Measurements from ENCODE around the gene ABCC10. TPM values are rescaled to one million over a fixed set of nuclear protein-coding genes. Genes with fewer than 3 reads are reported as not detected.

ABCC10 gene
- total RNA-seq, 2 experiments from 2014 or later, result 35.7 to 38.5 TPM

GRCh38 chr6:43399932-43400487 lies 27.3 kb upstream of the ABCC10 start:
- DNase-seq (no peak), ATAC-seq (ENCODE audit: poor library complexity) (no peak)
- Mint-ChIP-seq H3K27me3 (peaks cover 6% of the 10 kb centered on the region), H3K9me3 (no peaks in the 10 kb centered on the region), H3K4me3 (no peak overlapping the region), H3K36me3 (ENCODE audit: low read depth) (no peaks in the 10 kb centered on the region), H3K27ac (no peak overlapping the region), H3K4me1 (ENCODE audit: low read depth) (peaks cover 4% of the 10 kb centered on the region)
- intact Hi-C loops (cut with DNase I, micrococcal nuclease), result loop anchor here in 1 of 2 experiments (2.0 to 5.0 kb wide), 2 partner anchors 91 to 498 kb away; partner anchors contain the start of gene CRIP3
- H3K36me3 ChIP-seq (ENCODE audit: insufficient read depth, low read length), result no peaks in the 10 kb centered on the region
- no peak overlapping the region for H3K27ac ChIP-seq (ENCODE audit: low read depth in 1 of 2, low read length in 2 of 2)
- peaks cover 0 to 2% of the 10 kb centered on the region in 2 experiments for H3K27me3 ChIP-seq (ENCODE audit: control insufficient read depth in 1 of 2, insufficient read depth in 2 of 2, low read length in 2 of 2)
- H3K4me3 ChIP-seq (ENCODE audit: low read length), result no peak overlapping the region
- no peaks in the 10 kb centered on the region for H3K4me1 ChIP-seq (ENCODE audit: insufficient read depth, low read length)
- POLR2A ChIA-PET, result no interaction called here
- no peaks in the 10 kb centered on the region for H3K9me3 ChIP-seq (ENCODE audit: control insufficient read depth in 1 of 2, insufficient read depth in 1 of 2, low read length in 2 of 2)
- TF ChIP-seq, protein P1, sequence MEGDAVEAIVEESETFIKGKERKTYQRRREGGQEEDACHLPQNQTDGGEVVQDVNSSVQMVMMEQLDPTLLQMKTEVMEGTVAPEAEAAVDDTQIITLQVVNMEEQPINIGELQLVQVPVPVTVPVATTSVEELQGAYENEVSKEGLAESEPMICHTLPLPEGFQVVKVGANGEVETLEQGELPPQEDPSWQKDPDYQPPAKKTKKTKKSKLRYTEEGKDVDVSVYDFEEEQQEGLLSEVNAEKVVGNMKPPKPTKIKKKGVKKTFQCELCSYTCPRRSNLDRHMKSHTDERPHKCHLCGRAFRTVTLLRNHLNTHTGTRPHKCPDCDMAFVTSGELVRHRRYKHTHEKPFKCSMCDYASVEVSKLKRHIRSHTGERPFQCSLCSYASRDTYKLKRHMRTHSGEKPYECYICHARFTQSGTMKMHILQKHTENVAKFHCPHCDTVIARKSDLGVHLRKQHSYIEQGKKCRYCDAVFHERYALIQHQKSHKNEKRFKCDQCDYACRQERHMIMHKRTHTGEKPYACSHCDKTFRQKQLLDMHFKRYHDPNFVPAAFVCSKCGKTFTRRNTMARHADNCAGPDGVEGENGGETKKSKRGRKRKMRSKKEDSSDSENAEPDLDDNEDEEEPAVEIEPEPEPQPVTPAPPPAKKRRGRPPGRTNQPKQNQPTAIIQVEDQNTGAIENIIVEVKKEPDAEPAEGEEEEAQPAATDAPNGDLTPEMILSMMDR (IDR thresholded peaks at IDR 0.05), result no peak
- CTCF ChIA-PET, result no interaction called here

- ChIA-PET CTCF (no interaction called here), POLR2A (no interaction called here)
- Histone ChIP-seq H3K27ac (ENCODE audit: low read depth in 1 of 2, low read length in 2 of 2) (no peak overlapping the region), H3K9me3 (ENCODE audit: control insufficient read depth in 1 of 2, insufficient read depth in 1 of 2, low read length in 2 of 2) (no peaks in the 10 kb centered on the region), H3K4me1 (ENCODE audit: insufficient read depth, low read length) (no peaks in the 10 kb centered on the region), H3K27me3 (ENCODE audit: control insufficient read depth in 1 of 2, insufficient read depth in 2 of 2, low read length in 2 of 2) (peaks cover 0 to 2% of the 10 kb centered on the region in 2 experiments), H3K4me3 (ENCODE audit: low read length) (no peak overlapping the region), H3K36me3 (ENCODE audit: insufficient read depth, low read length) (no peaks in the 10 kb centered on the region)
- TF ChIP-seq, protein P1 (IDR thresholded peaks at IDR 0.05), result no peak
- DNase-seq, result no peak
- ATAC-seq (ENCODE audit: poor library complexity), result no peak
- intact Hi-C loops (cut with DNase I, micrococcal nuclease), result no loop called here
- Mint-ChIP-seq H3K4me1 (ENCODE audit: low read depth) (peaks cover 4% of the 10 kb centered on the region), H3K4me3 (no peak overlapping the region), H3K27ac (no peak overlapping the region), H3K36me3 (ENCODE audit: low read depth) (no peaks in the 10 kb centered on the region), H3K27me3 (peaks cover 15% of the 10 kb centered on the region), H3K9me3 (no peaks in the 10 kb centered on the region)
Observed at GRCh38 chr6:43401730-43402129, 25.6 kb upstream of the ABCC10 start.

DNA sequence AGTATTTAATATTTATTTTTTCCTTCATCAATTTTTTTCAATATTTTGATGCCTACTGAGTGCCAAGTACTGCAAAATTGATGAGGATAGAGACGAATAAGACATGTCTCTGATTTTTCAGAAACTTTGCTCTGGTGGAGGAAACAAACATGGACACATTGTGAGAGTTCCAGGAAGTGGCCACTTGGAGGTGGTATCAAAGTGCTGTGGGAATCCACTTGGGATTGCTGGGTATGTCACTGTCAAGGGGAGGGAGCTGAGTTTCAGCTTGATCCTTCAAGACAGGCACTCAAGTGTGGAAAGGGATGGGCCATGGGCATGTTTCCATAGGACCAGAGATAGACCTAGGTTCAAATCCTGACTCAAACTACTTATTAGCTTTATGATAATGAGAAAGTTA lies 24.5 kb upstream of the ABCC10 start:
- H3K4me1 Mint-ChIP-seq (ENCODE audit: low read depth), result peaks cover 3% of the 10 kb centered on the region
- ChIA-PET POLR2A (interaction anchor here (0.6 kb wide), 1 partner anchor 194 kb away, joined by 3 read pairs; no protein-coding TSS in a partner anchor), CTCF (no interaction called here)
- H3K27me3 Mint-ChIP-seq, result peaks cover 20% of the 10 kb centered on the region
- no peak for DNase-seq
- TF ChIP-seq, protein P1 (IDR thresholded peaks at IDR 0.05), result no peak
- H3K36me3 Mint-ChIP-seq (ENCODE audit: low read depth), result no peaks in the 10 kb centered on the region
- no peak overlapping the region for H3K4me3 Mint-ChIP-seq
- Histone ChIP-seq H3K4me1 (ENCODE audit: insufficient read depth, low read length) (no peaks in the 10 kb centered on the region), H3K4me3 (ENCODE audit: low read length) (no peak overlapping the region), H3K27ac (ENCODE audit: low read depth in 1 of 2, low read length in 2 of 2) (no peak overlapping the region), H3K9me3 (ENCODE audit: control insufficient read depth in 1 of 2, insufficient read depth in 1 of 2, low read length in 2 of 2) (no peaks in the 10 kb centered on the region), H3K27me3 (ENCODE audit: control insufficient read depth in 1 of 2, insufficient read depth in 2 of 2, low read length in 2 of 2) (peaks cover 0 to 5% of the 10 kb centered on the region in 2 experiments), H3K36me3 (ENCODE audit: insufficient read depth, low read length) (no peaks in the 10 kb centered on the region)
- H3K27ac Mint-ChIP-seq, result no peak overlapping the region
- intact Hi-C loops (cut with DNase I, micrococcal nuclease), result no loop called here
- no peaks in the 10 kb centered on the region for H3K9me3 Mint-ChIP-seq
- ATAC-seq (ENCODE audit: poor library complexity), result no peak
